Measurements from ENCODE around the gene ACTC1. TPM values are rescaled to one million over a fixed set of nuclear protein-coding genes. Genes with fewer than 3 reads are reported as not detected.
A peak's percentile ranks its signal among the peaks of the same experiment; 100 is the strongest.

ACTC1 gene
- total and polyA plus RNA-seq, 8 donors: 1.8 to 9.5 (median 4.9) TPM; not detected in 1

DNA sequence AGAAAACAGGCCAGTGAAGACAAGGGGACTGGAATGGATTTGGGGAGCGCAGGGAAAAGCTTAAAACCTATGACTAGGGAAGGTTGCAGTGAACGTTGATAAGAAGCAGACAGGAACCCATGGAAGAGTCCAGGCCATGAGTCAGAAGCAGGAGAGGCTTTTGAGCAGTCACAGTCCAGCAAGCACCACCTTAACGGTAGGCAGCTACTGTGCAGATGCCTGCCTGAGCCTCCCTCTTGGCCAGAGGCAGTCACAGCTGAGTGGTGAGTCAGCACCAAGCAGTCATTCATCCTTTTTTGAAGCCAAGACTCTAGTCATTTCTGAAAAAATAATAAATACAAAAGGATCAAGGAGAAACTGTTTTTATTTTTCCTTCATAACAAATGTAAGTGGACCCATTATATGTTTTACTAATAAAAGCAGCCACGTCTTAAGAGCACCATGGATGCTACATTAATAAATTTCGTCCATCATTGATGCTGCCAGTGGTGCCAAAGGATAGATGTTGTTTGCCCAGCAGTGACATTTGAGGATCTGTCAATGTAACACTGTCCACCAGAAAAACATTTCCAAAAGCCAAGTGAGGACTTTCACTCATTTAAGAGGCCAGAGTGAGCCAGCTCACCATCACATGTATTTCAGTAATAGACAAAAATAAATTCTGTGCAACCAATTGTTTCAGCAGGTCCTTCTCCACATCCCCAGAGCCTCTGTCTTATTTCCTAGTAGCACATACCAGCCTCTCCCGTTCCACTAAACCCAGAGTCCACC, 42.1 kb upstream of the ACTC1 start:
- peak in 1 of 2 donors; percentile 9 for DNase-seq
- Histone ChIP-seq H3K27me3 (no peaks in the 10 kb centered on the region), H3K27ac (peak overlapping the region in 1 of 5 donors; percentile 26), H3K9me3 (peaks cover 0 to 10% (median 2%) of the 10 kb centered on the region in 4 donors), H3K4me3 (no peak overlapping the region), H3K36me3 (no peaks in the 10 kb centered on the region), H3K4me1 (no peaks in the 10 kb centered on the region)
- intact Hi-C loops (cut with DNase I; ENCODE audit: low total_unique reads): no loop called here
- WGBS, 5 donors: 67 to 76% (median 71%) methylated on average over 6 of the region's 6 CpGs
- TF ChIP-seq POLR2AphosphoS5 (IDR thresholded peaks at IDR 0.05) (peak in 1 of 3 donors; percentile 62), POLR2A (IDR thresholded peaks at IDR 0.05) (no peak)

GRCh38 chr15:34828145-34828911, 33.0 kb upstream of the ACTC1 start:
- 44 to 63% (median 58%) methylated on average over 5 of the region's 5 CpGs for WGBS, 5 donors
- Histone ChIP-seq H3K27me3 (no peaks in the 10 kb centered on the region), H3K36me3 (no peaks in the 10 kb centered on the region), H3K4me1 (no peaks in the 10 kb centered on the region), H3K4me3 (no peak overlapping the region), H3K27ac (no peak overlapping the region), H3K9me3 (no peaks in the 10 kb centered on the region)
- TF ChIP-seq POLR2A (IDR thresholded peaks at IDR 0.05) (no peak), CTCF (IDR thresholded peaks at IDR 0.05) (no peak), EP300 (IDR thresholded peaks at IDR 0.05) (no peak), POLR2AphosphoS5 (IDR thresholded peaks at IDR 0.05) (no peak)
- intact Hi-C loops (cut with DNase I; ENCODE audit: low total_unique reads): no loop called here
- no peak for DNase-seq

DNA sequence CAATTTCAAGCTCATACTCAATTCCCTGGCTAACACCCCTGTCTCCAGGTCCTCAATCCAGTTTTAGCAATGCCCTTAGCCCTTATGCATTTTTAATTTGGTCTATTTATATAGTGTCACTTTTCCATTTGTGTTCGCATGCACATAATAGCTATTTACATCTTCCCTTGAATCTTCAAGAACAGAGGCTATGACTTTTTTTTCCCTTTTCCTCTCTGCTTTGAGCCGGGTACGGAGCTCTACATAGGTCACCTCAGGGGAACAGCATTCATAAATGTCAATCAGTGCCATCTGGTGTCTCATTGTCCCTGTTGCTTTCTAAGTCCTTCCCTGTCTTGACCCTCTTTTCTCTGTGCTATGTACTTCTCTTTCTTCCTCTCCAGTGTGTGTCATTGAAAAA, 26.5 kb upstream of the ACTC1 start:
- TF ChIP-seq CTCF (IDR thresholded peaks at IDR 0.05) (no peak), POLR2A (IDR thresholded peaks at IDR 0.05) (no peak), EP300 (IDR thresholded peaks at IDR 0.05) (no peak), POLR2AphosphoS5 (IDR thresholded peaks at IDR 0.05) (no peak)
- Histone ChIP-seq H3K27ac (no peak overlapping the region), H3K9me3 (no peaks in the 10 kb centered on the region), H3K27me3 (no peaks in the 10 kb centered on the region), H3K36me3 (no peaks in the 10 kb centered on the region), H3K4me3 (no peak overlapping the region), H3K4me1 (no peaks in the 10 kb centered on the region)
- no peak for DNase-seq
- 69 to 75% (median 71%) methylated on average over 3 of the region's 3 CpGs for WGBS, 5 donors
- intact Hi-C loops (cut with DNase I; ENCODE audit: low total_unique reads): no loop called here

- no peaks in the 10 kb centered on the region for H3K4me1 ChIP-seq
- no peak overlapping the region for H3K4me3 ChIP-seq
- no peak overlapping the region for H3K27ac ChIP-seq
- no peak for DNase-seq
- no peaks in the 10 kb centered on the region for H3K36me3 ChIP-seq
- intact Hi-C loops (cut with DNase I; ENCODE audit: low total_unique reads): no loop called here
- H3K27me3 ChIP-seq: no peaks in the 10 kb centered on the region
- TF ChIP-seq POLR2AphosphoS5 (IDR thresholded peaks at IDR 0.05) (no peak), CTCF (IDR thresholded peaks at IDR 0.05) (no peak), POLR2A (IDR thresholded peaks at IDR 0.05) (no peak), EP300 (IDR thresholded peaks at IDR 0.05) (no peak)
- no peaks in the 10 kb centered on the region for H3K9me3 ChIP-seq
- WGBS, 5 donors: 70 to 79% (median 75%) methylated on average over 5 of the region's 5 CpGs
Observed at GRCh38 chr15:34820110-34820509, 24.8 kb upstream of the ACTC1 start.

Data from stomach (tissue), 9 donors.